Measurements from ENCODE around the gene IGF2BP2.
"Not testable (repeated sequence)": the region's sequence is repeated elsewhere in the genome, so short reads cannot be mapped to it uniquely, and the experiment has no call there.

IGF2BP2 gene

DNA sequence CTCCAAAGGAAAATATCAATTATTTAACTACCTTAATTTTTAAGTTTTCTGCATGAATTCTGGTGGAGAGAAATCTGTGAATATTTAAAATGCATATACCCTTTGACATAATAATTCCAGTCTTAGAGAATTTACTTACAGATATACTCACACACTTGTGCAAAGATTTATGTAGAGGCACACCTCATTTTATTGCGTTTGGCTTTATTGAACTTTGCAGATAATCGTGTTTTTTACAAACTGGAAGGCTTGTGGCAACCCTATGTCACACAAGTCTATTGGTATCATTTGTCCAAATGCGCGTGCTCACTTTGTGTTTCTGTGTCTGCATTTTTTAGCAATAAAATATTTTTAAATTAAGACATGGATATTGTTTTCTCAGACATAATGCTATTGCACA, 157.3 kb downstream of the IGF2BP2 start:
- H3K4me3 ChIP-seq (ENCODE audit: low read depth, low read length): no peak overlapping the region
- TF ChIP-seq, protein P1, sequence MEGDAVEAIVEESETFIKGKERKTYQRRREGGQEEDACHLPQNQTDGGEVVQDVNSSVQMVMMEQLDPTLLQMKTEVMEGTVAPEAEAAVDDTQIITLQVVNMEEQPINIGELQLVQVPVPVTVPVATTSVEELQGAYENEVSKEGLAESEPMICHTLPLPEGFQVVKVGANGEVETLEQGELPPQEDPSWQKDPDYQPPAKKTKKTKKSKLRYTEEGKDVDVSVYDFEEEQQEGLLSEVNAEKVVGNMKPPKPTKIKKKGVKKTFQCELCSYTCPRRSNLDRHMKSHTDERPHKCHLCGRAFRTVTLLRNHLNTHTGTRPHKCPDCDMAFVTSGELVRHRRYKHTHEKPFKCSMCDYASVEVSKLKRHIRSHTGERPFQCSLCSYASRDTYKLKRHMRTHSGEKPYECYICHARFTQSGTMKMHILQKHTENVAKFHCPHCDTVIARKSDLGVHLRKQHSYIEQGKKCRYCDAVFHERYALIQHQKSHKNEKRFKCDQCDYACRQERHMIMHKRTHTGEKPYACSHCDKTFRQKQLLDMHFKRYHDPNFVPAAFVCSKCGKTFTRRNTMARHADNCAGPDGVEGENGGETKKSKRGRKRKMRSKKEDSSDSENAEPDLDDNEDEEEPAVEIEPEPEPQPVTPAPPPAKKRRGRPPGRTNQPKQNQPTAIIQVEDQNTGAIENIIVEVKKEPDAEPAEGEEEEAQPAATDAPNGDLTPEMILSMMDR (IDR thresholded peaks at IDR 0.05; ENCODE audit: insufficient read depth, low read depth, low read length, missing control alignments): no peak
- DNase-seq (ENCODE audit: low read depth): no peak

DNA sequence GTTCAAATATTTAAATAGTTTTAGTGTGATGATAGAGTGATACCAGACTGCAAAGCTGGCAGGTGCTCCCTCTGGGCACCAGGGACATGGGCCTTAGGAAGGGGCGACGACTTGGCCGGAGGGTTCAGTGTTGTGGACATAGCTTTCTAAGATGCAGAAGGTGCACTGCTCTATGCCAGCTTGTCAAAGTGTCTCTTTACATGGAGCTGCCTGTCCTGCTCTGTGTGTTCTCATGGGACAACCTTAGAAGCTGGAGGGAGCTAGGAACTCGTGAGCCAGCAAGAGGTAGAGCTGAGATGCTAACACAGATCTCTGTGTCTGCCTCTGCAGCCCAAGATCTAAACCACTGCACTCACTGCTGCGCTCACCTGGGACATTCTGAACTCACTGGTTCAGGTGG, 160.9 kb downstream of the IGF2BP2 start:
- no peak for DNase-seq (ENCODE audit: low read depth)
- H3K4me3 ChIP-seq (ENCODE audit: low read depth, low read length): no peak overlapping the region
- TF ChIP-seq, protein P1 (IDR thresholded peaks at IDR 0.05; ENCODE audit: insufficient read depth, low read depth, low read length, missing control alignments): no peak

DNA sequence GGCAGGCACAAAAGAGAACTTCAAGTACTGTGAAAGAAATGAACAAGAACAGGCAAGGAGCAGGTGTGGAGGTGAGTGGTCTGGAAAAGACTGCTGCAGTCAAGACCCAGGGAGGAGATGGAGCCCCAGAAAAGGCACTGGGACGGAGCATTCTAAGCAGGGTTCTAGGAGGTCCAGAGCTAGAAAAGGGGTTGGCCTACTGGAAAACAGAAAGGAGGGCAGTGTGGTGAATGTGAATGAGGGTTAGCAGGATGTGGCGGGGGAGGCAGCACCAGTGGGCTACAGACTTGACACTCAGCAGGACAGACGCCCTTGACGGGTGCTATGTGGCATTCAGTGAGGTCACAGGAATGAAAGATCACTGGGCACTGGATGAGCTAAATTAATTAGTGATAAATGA, 163.1 kb downstream of the IGF2BP2 start:
- TF ChIP-seq, protein P1 (IDR thresholded peaks at IDR 0.05; ENCODE audit: insufficient read depth, low read depth, low read length, missing control alignments): no peak
- no peak for DNase-seq (ENCODE audit: low read depth)
- H3K4me3 ChIP-seq (ENCODE audit: low read depth, low read length): no peak overlapping the region

DNA sequence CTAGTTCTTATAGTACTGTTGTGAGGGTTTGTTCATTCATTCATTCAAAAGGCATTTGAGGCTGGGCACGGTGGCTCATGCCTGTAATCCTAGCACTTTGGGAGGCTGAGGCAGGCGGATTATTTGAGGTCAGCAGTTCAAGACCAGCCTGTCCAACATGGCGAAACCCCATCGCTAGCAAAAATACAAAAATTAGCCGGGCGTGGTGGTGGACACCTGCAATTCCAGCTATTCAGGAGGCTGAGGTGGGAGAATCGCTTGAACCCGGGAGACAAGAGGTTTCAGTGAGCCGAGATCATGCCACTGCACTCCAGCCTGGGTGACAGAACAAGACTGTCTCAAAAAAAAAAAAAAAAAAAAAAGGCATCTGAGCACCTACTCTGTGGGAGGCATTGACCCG, 163.5 kb downstream of the IGF2BP2 start:
- not testable (repeated sequence) for H3K4me3 ChIP-seq (ENCODE audit: low read depth, low read length); DNase-seq (ENCODE audit: low read depth)

DNA sequence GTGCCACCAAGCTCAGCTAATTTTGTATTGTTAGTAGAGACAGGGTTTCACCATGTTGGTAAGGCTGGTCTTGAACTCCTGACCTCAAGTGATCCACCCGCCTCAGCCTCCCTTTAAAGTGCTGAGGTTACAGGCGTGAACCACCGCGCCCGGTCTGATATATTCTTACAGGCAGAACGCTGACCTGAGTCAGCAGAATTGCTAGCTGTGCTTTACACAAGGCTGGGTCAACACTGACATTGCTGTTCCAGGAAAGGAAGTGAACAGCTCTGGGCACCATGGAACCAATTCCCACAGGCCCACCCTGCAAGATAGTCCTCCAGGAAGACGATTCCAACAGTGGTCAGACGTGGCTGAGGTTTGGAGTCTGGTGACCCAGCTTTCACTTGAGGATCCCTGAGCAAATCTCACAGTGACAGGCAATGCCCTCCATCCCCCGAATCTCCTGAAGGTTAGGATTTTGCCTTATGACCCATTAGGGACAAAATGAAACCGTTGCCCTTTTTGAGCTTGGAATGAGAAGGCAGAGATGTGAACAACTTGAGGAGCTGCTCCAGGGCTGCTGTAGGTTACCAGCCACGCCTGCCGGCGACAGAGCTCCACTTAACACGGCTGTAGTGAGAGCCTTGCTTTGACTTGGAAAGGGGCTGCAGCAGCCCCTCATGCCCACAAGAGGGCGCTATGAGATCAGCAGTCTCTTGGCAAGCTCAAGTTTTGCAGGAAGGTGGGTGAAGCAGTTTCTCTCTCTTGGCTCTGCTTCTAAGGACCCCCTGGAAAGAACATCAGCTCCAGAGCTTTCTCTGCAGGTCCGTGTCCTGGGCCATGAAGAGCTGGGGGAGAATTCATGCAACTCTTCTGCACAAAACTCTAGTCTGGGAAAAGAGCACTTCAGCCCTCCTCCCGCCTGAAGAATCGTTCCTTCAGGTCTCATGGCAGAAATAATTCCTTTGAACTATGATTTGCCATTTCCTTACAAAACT, 164.6 kb downstream of the IGF2BP2 start:
- no peak overlapping the region for H3K4me3 ChIP-seq (ENCODE audit: low read depth, low read length)
- TF ChIP-seq, protein P1 (IDR thresholded peaks at IDR 0.05; ENCODE audit: insufficient read depth, low read depth, low read length, missing control alignments): peak; percentile 99
- peak; percentile 84 for DNase-seq (ENCODE audit: low read depth)

DNA sequence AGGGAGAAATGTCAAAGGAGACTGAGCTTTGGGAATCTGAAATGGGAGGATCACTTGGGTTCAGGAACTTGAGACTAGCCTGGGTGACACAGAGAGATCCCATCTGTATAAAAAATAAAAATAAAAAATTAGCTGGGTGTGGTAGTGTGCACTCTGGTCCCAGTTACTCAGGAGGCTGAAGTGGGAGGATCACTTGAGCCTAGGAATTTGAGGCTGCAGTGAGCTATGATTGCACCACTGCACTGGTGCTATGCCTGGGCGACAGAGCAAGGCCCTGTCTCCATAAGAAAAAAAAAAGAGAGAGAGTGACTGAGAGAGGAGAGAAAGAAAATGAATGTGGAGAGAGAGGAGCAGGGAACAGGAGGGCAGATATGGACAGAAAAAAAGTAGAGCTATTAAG, 165.9 kb downstream of the IGF2BP2 start:
- TF ChIP-seq, protein P1 (IDR thresholded peaks at IDR 0.05; ENCODE audit: insufficient read depth, low read depth, low read length, missing control alignments): no peak
- no peak overlapping the region for H3K4me3 ChIP-seq (ENCODE audit: low read depth, low read length)
- DNase-seq (ENCODE audit: low read depth): no peak

DNA sequence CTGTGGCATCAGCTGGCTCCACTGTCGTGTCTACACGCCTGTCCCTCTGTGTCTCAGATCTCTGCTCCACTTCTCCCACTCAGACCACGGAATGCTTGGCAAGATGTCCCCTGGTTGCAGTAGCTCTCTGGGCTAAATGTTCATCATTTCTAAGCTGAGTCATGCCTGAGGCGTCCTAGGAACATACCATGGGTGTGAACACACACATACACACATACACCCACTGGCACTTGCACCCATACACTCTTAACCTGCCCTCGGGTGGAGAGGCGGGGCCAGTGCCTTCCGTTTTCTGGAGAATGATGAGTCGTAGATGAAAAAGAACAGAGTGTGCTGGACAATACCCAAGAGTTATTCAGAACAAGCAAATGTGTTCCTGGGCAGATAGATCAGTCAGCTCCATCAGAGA, 166.3 kb downstream of the IGF2BP2 start:
- H3K4me3 ChIP-seq (ENCODE audit: low read depth, low read length): no peak overlapping the region
- TF ChIP-seq, protein P1 (IDR thresholded peaks at IDR 0.05; ENCODE audit: insufficient read depth, low read depth, low read length, missing control alignments): no peak
- no peak for DNase-seq (ENCODE audit: low read depth)
